ENCODE results near the gene FRMD4B. TPM values are rescaled to one million over a fixed set of nuclear protein-coding genes. Genes with fewer than 3 reads are reported as not detected.

FRMD4B gene
- total RNA-seq, 3 donors from 2014 or later: 26.0 to 29.4 (median 28.6) TPM

DNA sequence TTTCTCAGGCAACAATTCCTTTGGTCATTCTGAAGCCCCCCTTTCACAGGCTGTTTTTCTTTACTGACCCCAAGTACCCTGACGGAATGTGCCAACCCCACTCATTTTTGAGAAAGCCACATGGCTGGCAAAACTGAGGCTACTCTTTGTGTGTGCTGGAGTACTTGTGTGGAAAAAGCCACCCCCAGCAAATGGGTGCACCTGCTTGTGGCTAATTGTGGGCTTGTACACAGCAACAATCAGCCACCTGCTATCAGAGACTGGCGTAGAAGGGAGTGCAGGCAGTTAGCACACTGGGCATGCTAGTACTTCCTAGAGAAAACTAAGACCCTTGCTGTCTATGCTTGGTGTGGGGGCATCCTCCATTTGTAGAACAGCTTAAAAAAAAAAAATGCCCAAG lies 153.4 kb downstream of the FRMD4B start:
- no peak overlapping the region for H3K4me3 ChIP-seq
- intact Hi-C loops (cut with DNase I, micrococcal nuclease): no loop called here
- no peak for TF ChIP-seq CTCF (IDR thresholded peaks at IDR 0.05)
- DNase-seq (no peak), ATAC-seq (no peak)
- H3K4me1 ChIP-seq (ENCODE audit: low read depth): peaks cover 4% of the 10 kb centered on the region
- H3K36me3 ChIP-seq (ENCODE audit: low read depth): no peaks in the 10 kb centered on the region
- H3K9me3 ChIP-seq: no peaks in the 10 kb centered on the region

GRCh38 chr3:69231929-69232440 lies 153.9 kb downstream of the FRMD4B start:
- Histone ChIP-seq H3K4me3 (no peak overlapping the region), H3K4me1 (ENCODE audit: low read depth) (peaks cover 4% of the 10 kb centered on the region), H3K9me3 (no peaks in the 10 kb centered on the region), H3K36me3 (ENCODE audit: low read depth) (no peaks in the 10 kb centered on the region)
- intact Hi-C loops (cut with DNase I, micrococcal nuclease): no loop called here
- peak; percentile 84 for ATAC-seq
- no peak for TF ChIP-seq CTCF (IDR thresholded peaks at IDR 0.05)
- peak in 2 of 3 donors; percentile 29 to 49 for DNase-seq

- DNase-seq (no peak), ATAC-seq (peak; percentile 27)
- no peaks in the 10 kb centered on the region for H3K4me1 ChIP-seq (ENCODE audit: low read depth)
Measured at GRCh38 chr3:69226071-69226470, 159.8 kb downstream of the FRMD4B start.

DNA sequence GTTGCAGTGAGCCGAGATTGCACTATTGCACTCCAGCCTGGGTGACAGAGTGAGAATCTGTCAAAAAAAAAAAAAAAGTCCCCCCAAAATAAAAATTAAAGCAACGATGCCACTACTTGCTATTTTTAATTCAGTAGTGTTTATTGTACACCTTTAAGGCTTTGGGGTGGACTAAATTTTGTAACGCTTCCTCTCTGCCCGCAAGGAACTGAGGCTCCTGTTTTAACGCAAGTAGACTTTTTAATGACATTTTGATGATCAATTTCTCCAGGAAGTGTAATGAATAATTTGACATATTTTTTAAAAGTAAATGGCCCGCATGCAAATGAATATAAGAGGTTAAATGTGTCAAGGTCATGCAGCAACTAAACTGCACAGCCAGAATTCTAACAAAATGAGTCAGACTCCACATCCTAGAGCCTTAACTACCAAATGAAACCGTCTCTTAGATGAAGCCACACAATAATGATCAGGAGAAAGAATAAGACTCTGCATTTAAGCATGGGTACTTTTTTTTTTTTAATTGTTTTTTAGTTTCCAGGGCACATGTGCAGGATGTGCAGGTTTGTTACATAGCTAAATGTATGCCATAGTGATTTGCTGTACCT lies 166.7 kb downstream of the FRMD4B start:
- ATAC-seq: no peak
- TF ChIP-seq CTCF (IDR thresholded peaks at IDR 0.05): no peak
- H3K4me3 ChIP-seq: no peak overlapping the region
- no peak for DNase-seq
- H3K4me1 ChIP-seq (ENCODE audit: low read depth): no peaks in the 10 kb centered on the region
- intact Hi-C loops (cut with DNase I, micrococcal nuclease): no loop called here
- H3K9me3 ChIP-seq: no peaks in the 10 kb centered on the region
- no peaks in the 10 kb centered on the region for H3K36me3 ChIP-seq (ENCODE audit: low read depth)

More at GRCh38 chr3:69226071-69226470, 159.8 kb downstream of the FRMD4B start:
- no peak for TF ChIP-seq CTCF (IDR thresholded peaks at IDR 0.05)
- H3K36me3 ChIP-seq (ENCODE audit: low read depth): no peaks in the 10 kb centered on the region
- no peak overlapping the region for H3K4me3 ChIP-seq
- H3K9me3 ChIP-seq: no peaks in the 10 kb centered on the region
- intact Hi-C loops (cut with DNase I, micrococcal nuclease): no loop called here

GRCh38 chr3:69218079-69218478 lies 167.8 kb downstream of the FRMD4B start:
- Histone ChIP-seq H3K4me1 (ENCODE audit: low read depth) (no peaks in the 10 kb centered on the region), H3K9me3 (no peaks in the 10 kb centered on the region), H3K4me3 (no peak overlapping the region), H3K36me3 (ENCODE audit: low read depth) (no peaks in the 10 kb centered on the region)
- ATAC-seq (no peak), DNase-seq (no peak)
- no peak for TF ChIP-seq CTCF (IDR thresholded peaks at IDR 0.05)
- intact Hi-C loops (cut with DNase I, micrococcal nuclease): no loop called here

Data from mucosa of descending colon (tissue), 3 donors.